Omental fat pad (tissue), 4 donors: ENCODE results near the gene RNF141. TPM values are rescaled to one million over a fixed set of nuclear protein-coding genes. Genes with fewer than 3 reads are reported as not detected.

Experiments used
- ATAC-seq: fragments of 150-250 bp; one replicate; pipeline ENCODE4 v1.9.1; 2016; ENCODE audit warnings: mild to moderate bottlenecking, moderate library complexity; ENCODE audit not compliant: low FRiP score
- DNase-seq: peaks from one replicate; pipeline ENCODE4 v3.0.0-alpha.2; 2019; ENCODE audit warnings: low spot score
- CTCF ChIP-seq, 3 donors: fragments of 450-650 bp; IDR thresholded peaks; one replicate each; pipeline ENCODE4 v1.5.1; 2016 to 2017; ENCODE audit warnings: antibody characterized with exemption in 3 of 3, mild to moderate bottlenecking in 3 of 3, moderate library complexity in 2 of 3
- total RNA-seq, 4 donors: library from RNA; depleted of rRNA; stranded (reverse); fragments of >200 nt; gene quantifications; one replicate each; pipeline ENCODE4 v1.1.0, GENCODE V29; 2016

The RNF141 gene
- total RNA-seq, 4 donors from 2014 or later: 20.0 to 35.8 (median 26.5) TPM

- no peak for TF ChIP-seq CTCF (IDR thresholded peaks at IDR 0.05)
- no peak for ATAC-seq
- no peak for DNase-seq
These were observed 31.5 kb upstream of the RNF141 start for GRCh38 chr11:10572533-10572932.

- no peak for TF ChIP-seq CTCF (IDR thresholded peaks at IDR 0.05)
- ATAC-seq (peak; percentile 47), DNase-seq (no peak)
These were observed 27.5 kb upstream of the RNF141 start, which contains the start of gene LYVE1 for GRCh38 chr11:10568486-10568941. LYVE1 (minus strand) TSS chr11:10568665; CDS start chr11:10568532, 133 bp downstream.

- no peak for ATAC-seq
These were observed 26.5 kb upstream of the RNF141 start for GRCh38 chr11:10567446-10567845.

GRCh38 chr11:10566257-10566957 lies 25.4 kb upstream of the RNF141 start:
- no peak for TF ChIP-seq CTCF (IDR thresholded peaks at IDR 0.05)
- no peak for DNase-seq
- no peak for ATAC-seq

More at GRCh38 chr11:10567446-10567845, 26.5 kb upstream of the RNF141 start:
- no peak for DNase-seq
- no peak for TF ChIP-seq CTCF (IDR thresholded peaks at IDR 0.05)

GRCh38 chr11:10565493-10565892 lies 24.5 kb upstream of the RNF141 start:
- DNase-seq (no peak), ATAC-seq (no peak)
- no peak for TF ChIP-seq CTCF (IDR thresholded peaks at IDR 0.05)

- DNase-seq: no peak
- TF ChIP-seq CTCF (IDR thresholded peaks at IDR 0.05): no peak
- no peak for ATAC-seq
These were observed 23.8 kb upstream of the RNF141 start for GRCh38 chr11:10564696-10565318.

GRCh38 chr11:10564030-10564429 lies 23.0 kb upstream of the RNF141 start:
- ATAC-seq (no peak), DNase-seq (no peak)
- TF ChIP-seq CTCF (IDR thresholded peaks at IDR 0.05): no peak
